Kidney epithelial cell (primary cell): ENCODE data around the gene LRRC59. TPM values are rescaled to one million over a fixed set of nuclear protein-coding genes. Genes with fewer than 3 reads are reported as not detected.

Source experiments
- DNase-seq: peaks from one replicate; pipeline ENCODE4 v3.0.0-alpha.2; 2010; ENCODE audit warnings: low read depth
- H3K27me3 ChIP-seq: 2 replicates; pipeline ENCODE4 v1.6.0; 2011; ENCODE audit warnings: low read length; ENCODE audit not compliant: control insufficient read depth, insufficient read depth
- H3K36me3 ChIP-seq: 2 replicates; pipeline ENCODE4 v1.5.1; 2011; ENCODE audit warnings: low read length; ENCODE audit not compliant: control insufficient read depth, insufficient read depth
- H3K4me3 ChIP-seq: 2 replicates; pipeline ENCODE4 v1.5.1; 2011; ENCODE audit warnings: low read depth, mild to moderate bottlenecking, control low read depth, low read length
- CTCF ChIP-seq: IDR thresholded peaks from 2 replicates; pipeline ENCODE4 v1.5.1; 2011; ENCODE audit warnings: mild to moderate bottlenecking, moderate library complexity, low read length, control low read depth, inconsistent platforms; ENCODE audit not compliant: insufficient read depth, poor library complexity, severe bottlenecking
- total RNA-seq: library from RNA; depleted of rRNA; stranded (reverse); fragments of >200 nt; gene quantifications from 2 replicates; pipeline ENCODE4 v1.2.3, GENCODE V29; 2015

LRRC59 gene
- total RNA-seq, 1 donor from 2014 or later, result 172 TPM

GRCh38 chr17:50347894-50348291, 49.4 kb downstream of the LRRC59 start:
- no peak overlapping the region for H3K4me3 ChIP-seq
- TF ChIP-seq CTCF, result no peak

DNA sequence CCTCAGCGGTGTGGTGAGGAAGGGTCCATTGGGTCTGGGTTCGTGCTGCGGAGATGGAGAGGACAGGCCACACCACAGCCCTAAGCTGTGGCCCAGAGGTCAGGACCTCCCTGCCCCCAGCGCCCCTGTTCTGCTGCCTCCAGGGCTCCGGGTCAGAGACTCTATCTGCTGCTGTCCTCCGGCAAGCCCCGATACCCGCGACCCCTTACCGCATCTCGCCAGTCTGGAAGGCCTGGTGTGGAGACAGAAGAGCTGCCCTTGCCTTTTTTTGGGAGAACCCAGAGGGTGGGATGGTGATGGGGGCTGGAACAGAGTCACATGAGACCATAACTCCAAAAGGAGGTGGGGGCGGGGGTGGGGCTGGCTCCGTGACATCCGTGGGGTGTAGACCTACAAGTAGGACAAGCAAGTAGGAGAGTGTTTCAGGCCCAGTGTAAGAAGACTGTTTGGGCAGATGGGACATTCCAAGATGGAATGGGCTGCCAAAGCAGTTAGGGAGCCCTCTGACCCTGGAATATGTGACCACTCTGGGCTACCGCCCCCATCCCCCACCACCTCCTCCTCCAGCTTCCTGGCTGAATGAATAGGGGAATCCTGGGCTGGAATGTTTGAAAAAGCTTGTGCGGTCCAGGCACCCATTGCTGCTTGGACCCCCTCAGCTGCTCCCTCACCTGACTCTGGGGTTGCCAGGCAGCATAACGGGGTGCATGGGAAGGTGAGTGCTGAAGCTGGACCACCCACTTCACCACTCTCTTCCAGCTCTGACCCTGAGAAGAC, 50.0 kb downstream of the LRRC59 start:
- no peak for DNase-seq
- no peak for TF ChIP-seq CTCF
- H3K36me3 ChIP-seq, result no peaks in the 10 kb centered on the region
- H3K4me3 ChIP-seq, result peak overlapping the region; percentile 51
- H3K27me3 ChIP-seq, result no peaks in the 10 kb centered on the region

More at GRCh38 chr17:50347894-50348291, 49.4 kb downstream of the LRRC59 start:
- no peak for DNase-seq
- Histone ChIP-seq H3K27me3 (no peaks in the 10 kb centered on the region), H3K36me3 (no peaks in the 10 kb centered on the region)

DNA sequence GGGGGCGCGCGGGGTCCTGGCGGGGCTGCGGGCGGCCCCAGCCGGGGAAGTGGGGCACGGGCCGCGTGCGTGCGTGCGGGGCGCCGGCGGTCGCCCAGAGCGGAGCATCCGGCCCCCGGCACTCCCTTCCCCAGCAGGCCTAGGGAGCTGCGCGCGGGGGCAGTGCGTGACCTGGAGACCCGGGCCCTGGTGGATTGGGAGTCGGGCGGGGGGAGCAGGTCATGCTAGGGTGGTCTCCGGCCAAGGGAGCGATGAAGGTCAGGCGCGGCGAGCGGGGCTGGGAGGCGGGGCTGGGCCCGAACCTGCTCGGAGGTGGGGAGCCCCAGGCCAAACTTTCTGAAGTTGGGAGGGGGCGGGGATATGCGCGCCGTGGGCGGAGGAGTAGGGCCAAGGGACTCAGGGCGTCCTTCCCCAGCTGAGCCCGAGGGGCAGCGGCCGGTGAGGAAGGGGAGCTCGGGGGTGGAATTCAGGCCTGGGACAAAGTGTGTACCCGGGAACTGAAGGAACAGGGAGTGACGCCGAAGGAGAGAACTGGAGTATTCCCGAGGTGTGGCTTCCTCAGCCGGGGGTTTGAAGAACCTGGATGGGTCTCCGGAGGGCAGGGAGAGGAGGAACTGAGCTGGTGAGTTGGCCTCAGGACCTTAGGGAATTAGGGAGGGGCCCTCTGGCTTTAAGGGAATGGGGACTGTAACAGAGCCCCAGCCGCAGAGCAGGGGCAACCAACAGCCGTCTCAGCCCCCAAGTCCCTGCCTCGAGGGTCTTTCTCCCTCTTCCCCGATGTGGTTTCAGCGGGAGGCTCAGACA, 50.8 kb downstream of the LRRC59 start:
- Histone ChIP-seq H3K36me3 (no peaks in the 10 kb centered on the region), H3K27me3 (no peaks in the 10 kb centered on the region), H3K4me3 (peak overlapping the region; percentile 51)
- no peak for DNase-seq
- no peak for TF ChIP-seq CTCF

- Histone ChIP-seq H3K4me3 (peak within 1 kb of the TSS; percentile 54), H3K36me3 (no peaks in the 10 kb centered on the region), H3K27me3 (no peaks in the 10 kb centered on the region)
- no peak for TF ChIP-seq CTCF
- peak; percentile 34 for DNase-seq
Measured at GRCh38 chr17:50345432-50346312, 51.7 kb downstream of the LRRC59 start, which contains the start of gene XYLT2. XYLT2 (plus strand) TSS chr17:50346126; CDS start chr17:50346141, 15 bp downstream.

DNA sequence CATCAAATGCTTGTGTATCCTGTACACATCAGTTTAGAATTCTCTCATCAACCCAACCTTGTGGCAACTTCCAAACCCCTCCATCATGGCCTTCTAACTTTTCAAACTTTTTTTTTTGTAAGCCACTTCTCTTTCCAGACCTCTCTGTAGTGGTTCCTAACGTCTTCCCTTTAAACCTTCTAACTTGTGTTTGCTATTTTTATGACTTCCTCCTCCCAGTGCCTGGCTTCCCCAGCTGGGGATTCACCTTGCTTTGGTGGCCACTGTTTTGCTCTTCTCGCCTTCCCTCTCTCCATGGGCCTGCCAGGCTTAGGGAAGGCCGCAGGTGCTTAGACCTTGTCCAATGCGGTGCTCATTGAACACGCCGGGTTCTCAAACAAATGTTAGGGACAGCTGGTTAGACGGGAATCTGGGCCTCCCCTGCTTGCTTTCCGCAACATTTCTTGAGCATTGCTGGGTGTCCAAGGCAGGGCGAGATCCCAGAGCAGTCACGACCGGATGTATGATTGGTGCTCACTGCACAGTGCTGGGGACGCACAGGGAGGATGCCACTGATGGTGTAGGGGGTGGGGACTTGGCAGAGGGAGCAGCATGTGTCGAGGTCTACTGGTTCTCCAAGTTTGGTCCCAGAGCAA, 52.5 kb downstream of the LRRC59 start:
- Histone ChIP-seq H3K27me3 (no peaks in the 10 kb centered on the region), H3K36me3 (no peaks in the 10 kb centered on the region), H3K4me3 (no peak overlapping the region)
- TF ChIP-seq CTCF, result no peak
- no peak for DNase-seq
